Measurements from ENCODE around the gene AAK1.
"Not testable (repeated sequence)": the region's sequence is repeated elsewhere in the genome, so short reads cannot be mapped to it uniquely, and the experiment has no call there.

AAK1 gene

GRCh38 chr2:69667805-69668382 is 24.4 kb upstream of the AAK1 start:
- H3K4me2 ChIP-seq (ENCODE audit: insufficient read depth, low read length, poor library complexity, severe bottlenecking): no peak overlapping the region
- H4K91ac ChIP-seq (ENCODE audit: low read depth, low read length, poor library complexity): no peak overlapping the region
- H3K14ac ChIP-seq (ENCODE audit: low read length): no peak overlapping the region
- H2BK12ac ChIP-seq (ENCODE audit: low read length): no peak overlapping the region
- DNase-seq (ENCODE audit: low spot score): no peak
- no peak overlapping the region for H3K4me3 ChIP-seq (ENCODE audit: low read length in 2 of 2)
- no peaks in the 10 kb centered on the region for H3K36me3 ChIP-seq (replicated peaks in 1 of 2; ENCODE audit: control insufficient read depth in 2 of 2, insufficient read depth in 2 of 2, low read length in 2 of 2)
- H3K9ac ChIP-seq (ENCODE audit: low read depth, low read length, poor library complexity): no peak overlapping the region
- no peak overlapping the region for H2BK5ac ChIP-seq (ENCODE audit: low read length)
- no peak overlapping the region for H2AK5ac ChIP-seq (ENCODE audit: low read depth, low read length)
- H2BK15ac ChIP-seq (ENCODE audit: low read length): no peak overlapping the region
- no peaks in the 10 kb centered on the region for H3K4me1 ChIP-seq (ENCODE audit: control insufficient read depth in 2 of 2, insufficient read depth in 1 of 2, low read depth in 1 of 2, low read length in 2 of 2)
- H3K18ac ChIP-seq (ENCODE audit: low read length): no peak overlapping the region
- no peak overlapping the region for H2AFZ ChIP-seq (ENCODE audit: low read length)
- H4K8ac ChIP-seq (ENCODE audit: low read depth, low read length): no peak overlapping the region
- no CpG with 5 or more reads among the region's 7 CpGs for WGBS, 2 donors (ENCODE audit: extremely low coverage in 2 of 2, insufficient read length in 2 of 2, insufficient replicate concordance in 1 of 2)
- no peaks in the 10 kb centered on the region for H3K79me1 ChIP-seq (ENCODE audit: low read depth, low read length)
- H3K4ac ChIP-seq (ENCODE audit: low read length): no peak overlapping the region
- peaks cover 0 to 12% of the 10 kb centered on the region in 2 donors for H3K9me3 ChIP-seq (replicated peaks in 1 of 2; ENCODE audit: control insufficient read depth in 2 of 2, insufficient read depth in 1 of 2, low read depth in 1 of 2, low read length in 2 of 2)
- H2BK120ac ChIP-seq (ENCODE audit: low read depth, low read length): no peak overlapping the region
- no peak overlapping the region for H3K23ac ChIP-seq (ENCODE audit: low read depth, low read length, poor library complexity)
- H3K27ac ChIP-seq (replicated peaks; ENCODE audit: low read length): no peak overlapping the region
- no peaks in the 10 kb centered on the region for H3K27me3 ChIP-seq (ENCODE audit: control insufficient read depth in 3 of 3, insufficient read depth in 3 of 3, low read depth in 1 of 3, low read length in 3 of 3)

DNA sequence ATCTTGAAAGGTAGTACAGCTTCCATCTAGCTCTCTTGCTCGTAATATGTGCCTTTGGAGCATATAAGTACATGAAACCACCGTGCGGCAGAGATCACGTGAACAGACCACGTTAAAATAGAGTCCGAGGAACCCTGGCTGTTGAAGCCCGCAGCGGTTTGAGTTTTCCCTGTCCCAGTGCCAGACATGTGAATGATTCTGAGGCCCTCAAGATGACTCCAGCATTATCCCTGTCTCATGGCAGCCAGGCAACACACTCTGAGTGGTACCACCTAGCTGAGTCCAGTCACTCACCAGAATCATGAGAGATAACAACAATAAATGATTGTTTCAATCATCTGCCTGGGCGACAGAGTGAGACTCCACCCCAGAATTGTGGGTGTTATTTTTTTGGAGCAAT is 21.6 kb upstream of the AAK1 start:
- no peak for DNase-seq (ENCODE audit: low spot score)
- peaks cover 0 to 5% of the 10 kb centered on the region in 2 donors for H3K9me3 ChIP-seq (replicated peaks in 1 of 2; ENCODE audit: control insufficient read depth in 2 of 2, insufficient read depth in 1 of 2, low read depth in 1 of 2, low read length in 2 of 2)
- H3K4ac ChIP-seq (ENCODE audit: low read length): no peak overlapping the region
- H3K4me3 ChIP-seq (ENCODE audit: low read length in 2 of 2): no peak overlapping the region
- no peak overlapping the region for H3K23ac ChIP-seq (ENCODE audit: low read depth, low read length, poor library complexity)
- no CpG with 5 or more reads among the region's 9 CpGs for WGBS, 2 donors (ENCODE audit: extremely low coverage in 2 of 2, insufficient read length in 2 of 2, insufficient replicate concordance in 1 of 2)
- H3K4me2 ChIP-seq (ENCODE audit: insufficient read depth, low read length, poor library complexity, severe bottlenecking): no peak overlapping the region
- H2BK5ac ChIP-seq (ENCODE audit: low read length): no peak overlapping the region
- H3K4me1 ChIP-seq (ENCODE audit: control insufficient read depth in 2 of 2, insufficient read depth in 1 of 2, low read depth in 1 of 2, low read length in 2 of 2): no peaks in the 10 kb centered on the region
- no peak overlapping the region for H2BK120ac ChIP-seq (ENCODE audit: low read depth, low read length)
- no peak overlapping the region for H2AK5ac ChIP-seq (ENCODE audit: low read depth, low read length)
- no peak overlapping the region for H3K14ac ChIP-seq (ENCODE audit: low read length)
- no peak overlapping the region for H4K91ac ChIP-seq (ENCODE audit: low read depth, low read length, poor library complexity)
- H3K9ac ChIP-seq (ENCODE audit: low read depth, low read length, poor library complexity): no peak overlapping the region
- no peaks in the 10 kb centered on the region for H3K27me3 ChIP-seq (ENCODE audit: control insufficient read depth in 3 of 3, insufficient read depth in 3 of 3, low read depth in 1 of 3, low read length in 3 of 3)
- H3K36me3 ChIP-seq (replicated peaks in 1 of 2; ENCODE audit: control insufficient read depth in 2 of 2, insufficient read depth in 2 of 2, low read length in 2 of 2): no peaks in the 10 kb centered on the region
- H2BK12ac ChIP-seq (ENCODE audit: low read length): no peak overlapping the region
- H2BK15ac ChIP-seq (ENCODE audit: low read length): no peak overlapping the region
- H4K8ac ChIP-seq (ENCODE audit: low read depth, low read length): no peak overlapping the region
- no peak overlapping the region for H2AFZ ChIP-seq (ENCODE audit: low read length)
- H3K79me1 ChIP-seq (ENCODE audit: low read depth, low read length): no peaks in the 10 kb centered on the region
- H3K27ac ChIP-seq (replicated peaks; ENCODE audit: low read length): no peak overlapping the region
- H3K18ac ChIP-seq (ENCODE audit: low read length): no peak overlapping the region

DNA sequence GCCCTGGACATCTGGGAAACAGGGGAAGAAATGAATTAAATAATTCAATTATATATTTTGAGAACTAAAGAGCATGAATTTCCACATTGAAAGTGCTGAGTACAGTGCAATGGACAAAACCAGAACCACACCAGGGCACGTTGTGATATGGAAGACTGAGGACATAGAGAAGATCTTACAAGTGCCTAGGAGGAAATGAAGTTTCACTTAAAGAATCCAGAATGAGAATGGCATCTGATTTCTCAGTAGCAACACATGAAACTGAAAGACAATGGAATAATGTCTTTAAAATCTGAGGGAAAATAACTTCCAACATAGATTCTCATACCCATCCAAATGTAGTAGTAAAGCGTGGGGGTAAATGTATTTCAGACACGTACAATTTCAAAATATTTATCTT is 20.3 kb upstream of the AAK1 start:
- Histone ChIP-seq H3K4me2 (ENCODE audit: insufficient read depth, low read length, poor library complexity, severe bottlenecking) (no peak overlapping the region), H3K4me3 (ENCODE audit: low read length in 2 of 2) (no peak overlapping the region), H2BK15ac (ENCODE audit: low read length) (no peak overlapping the region), H3K14ac (ENCODE audit: low read length) (no peak overlapping the region), H2BK5ac (ENCODE audit: low read length) (no peak overlapping the region), H3K4me1 (ENCODE audit: control insufficient read depth in 2 of 2, insufficient read depth in 1 of 2, low read depth in 1 of 2, low read length in 2 of 2) (no peaks in the 10 kb centered on the region), H2BK12ac (ENCODE audit: low read length) (no peak overlapping the region), H2AFZ (ENCODE audit: low read length) (no peak overlapping the region), H2BK120ac (ENCODE audit: low read depth, low read length) (no peak overlapping the region), H3K79me1 (ENCODE audit: low read depth, low read length) (no peaks in the 10 kb centered on the region), H3K23ac (ENCODE audit: low read depth, low read length, poor library complexity) (no peak overlapping the region), H3K9ac (ENCODE audit: low read depth, low read length, poor library complexity) (no peak overlapping the region), H3K36me3 (replicated peaks in 1 of 2; ENCODE audit: control insufficient read depth in 2 of 2, insufficient read depth in 2 of 2, low read length in 2 of 2) (no peaks in the 10 kb centered on the region), H3K9me3 (replicated peaks in 1 of 2; ENCODE audit: control insufficient read depth in 2 of 2, insufficient read depth in 1 of 2, low read depth in 1 of 2, low read length in 2 of 2) (peaks cover 0 to 5% of the 10 kb centered on the region in 2 donors), H3K18ac (ENCODE audit: low read length) (no peak overlapping the region), H3K27ac (replicated peaks; ENCODE audit: low read length) (no peak overlapping the region), H3K27me3 (ENCODE audit: control insufficient read depth in 3 of 3, insufficient read depth in 3 of 3, low read depth in 1 of 3, low read length in 3 of 3) (no peaks in the 10 kb centered on the region), H4K91ac (ENCODE audit: low read depth, low read length, poor library complexity) (no peak overlapping the region), H2AK5ac (ENCODE audit: low read depth, low read length) (no peak overlapping the region), H3K4ac (ENCODE audit: low read length) (no peak overlapping the region), H4K8ac (ENCODE audit: low read depth, low read length) (no peak overlapping the region)
- no CpG with 5 or more reads among the region's 3 CpGs for WGBS, 2 donors (ENCODE audit: extremely low coverage in 2 of 2, insufficient read length in 2 of 2, insufficient replicate concordance in 1 of 2)
- no peak for DNase-seq (ENCODE audit: low spot score)

DNA sequence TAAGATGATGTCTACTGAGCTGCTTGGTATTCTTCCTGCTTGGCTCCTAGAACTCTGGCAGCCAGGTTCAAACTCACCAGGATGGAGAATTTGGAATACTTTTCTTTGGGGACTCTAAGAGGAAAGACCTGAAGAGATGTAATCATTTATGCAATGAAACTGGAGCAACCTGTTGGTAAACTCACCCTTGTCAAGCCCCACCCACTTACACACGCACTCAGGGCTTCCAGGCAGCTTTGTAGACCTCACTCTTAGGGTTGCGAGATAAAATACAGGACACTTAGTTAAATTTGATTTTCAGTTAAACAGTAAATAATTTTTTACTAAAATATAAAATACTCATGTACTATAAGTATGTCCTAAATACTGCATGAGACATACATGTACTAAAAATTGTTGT is 19.0 kb upstream of the AAK1 start:
- not testable (repeated sequence) for H3K79me1 ChIP-seq (ENCODE audit: low read depth, low read length); H2BK15ac ChIP-seq (ENCODE audit: low read length); H2AK5ac ChIP-seq (ENCODE audit: low read depth, low read length); H3K4me1 ChIP-seq (ENCODE audit: control insufficient read depth in 2 of 2, insufficient read depth in 1 of 2, low read depth in 1 of 2, low read length in 2 of 2); H3K9ac ChIP-seq (ENCODE audit: low read depth, low read length, poor library complexity); H4K91ac ChIP-seq (ENCODE audit: low read depth, low read length, poor library complexity); H3K18ac ChIP-seq (ENCODE audit: low read length); H3K36me3 ChIP-seq (replicated peaks in 1 of 2; ENCODE audit: control insufficient read depth in 2 of 2, insufficient read depth in 2 of 2, low read length in 2 of 2); H3K9me3 ChIP-seq (replicated peaks in 1 of 2; ENCODE audit: control insufficient read depth in 2 of 2, insufficient read depth in 1 of 2, low read depth in 1 of 2, low read length in 2 of 2); H3K4me3 ChIP-seq (ENCODE audit: low read length in 2 of 2); H2AFZ ChIP-seq (ENCODE audit: low read length); H2BK12ac ChIP-seq (ENCODE audit: low read length); DNase-seq (ENCODE audit: low spot score); H3K4ac ChIP-seq (ENCODE audit: low read length); H4K8ac ChIP-seq (ENCODE audit: low read depth, low read length); H3K27me3 ChIP-seq (ENCODE audit: control insufficient read depth in 3 of 3, insufficient read depth in 3 of 3, low read depth in 1 of 3, low read length in 3 of 3); H3K27ac ChIP-seq (replicated peaks; ENCODE audit: low read length); H2BK120ac ChIP-seq (ENCODE audit: low read depth, low read length); H2BK5ac ChIP-seq (ENCODE audit: low read length); H3K23ac ChIP-seq (ENCODE audit: low read depth, low read length, poor library complexity); H3K4me2 ChIP-seq (ENCODE audit: insufficient read depth, low read length, poor library complexity, severe bottlenecking); H3K14ac ChIP-seq (ENCODE audit: low read length)
- no CpG with 5 or more reads among the region's 2 CpGs for WGBS, 2 donors (ENCODE audit: extremely low coverage in 2 of 2, insufficient read length in 2 of 2, insufficient replicate concordance in 1 of 2)

Measured in neuronal stem cell (in vitro differentiated cells).